Peyer's patch (tissue), 4 donors: ENCODE results near the gene WDTC1.

Experiments used
- CTCF ChIP-seq, 6 experiments: fragments of 450-650 bp in 4 of 6; fragments of 200-600 bp in 2 of 6; sonication (generic) in 1 of 6; IDR thresholded peaks; one replicate each; pipeline ENCODE4 v1.5.1; 2017 to 2019; ENCODE audit warnings: antibody characterized with exemption in 6 of 6, mild to moderate bottlenecking in 3 of 6, moderate library complexity in 1 of 6
- POLR2A ChIP-seq, 2 donors: fragments of 450-650 bp; IDR thresholded peaks; one replicate each; pipeline ENCODE4 v1.5.1; 2017; ENCODE audit warnings: antibody characterized with exemption in 2 of 2, mild to moderate bottlenecking in 2 of 2, moderate library complexity in 2 of 2

- TF ChIP-seq POLR2A (IDR thresholded peaks at IDR 0.05) (peak; percentile 40 to 63), CTCF (IDR thresholded peaks at IDR 0.05) (peak; percentile 13 to 48 (median 34))
These were observed 87.6 kb downstream of the WDTC1 start, which contains the start of gene TMEM222 for GRCh38 chr1:27321813-27322568.
